ENCODE results near the gene ZFYVE21. TPM values are rescaled to one million over a fixed set of nuclear protein-coding genes. Genes with fewer than 3 reads are reported as not detected.

The ZFYVE21 gene
- polyA plus RNA-seq, 5 donors = 54.1 to 69.0 (median 65.9) TPM

GRCh38 chr14:103721334-103722120 lies 5.9 kb downstream of the ZFYVE21 start:
- no peak for DNase-seq

GRCh38 chr14:103723748-103724081 lies 8.1 kb downstream of the ZFYVE21 start:
- no peak for DNase-seq

GRCh38 chr14:103724116-103724515 lies 8.5 kb downstream of the ZFYVE21 start:
- no peak for DNase-seq

GRCh38 chr14:103725001-103725682 lies 9.5 kb downstream of the ZFYVE21 start:
- DNase-seq = no peak

- DNase-seq = no peak
These were observed 10.3 kb downstream of the ZFYVE21 start for GRCh38 chr14:103725739-103726395.

- DNase-seq = no peak
These were observed 10.9 kb downstream of the ZFYVE21 start for GRCh38 chr14:103726474-103726873.

GRCh38 chr14:103727313-103727980 lies 11.8 kb downstream of the ZFYVE21 start:
- no peak for DNase-seq

GRCh38 chr14:103728141-103728540 lies 12.5 kb downstream of the ZFYVE21 start:
- DNase-seq = no peak

- DNase-seq = peak in 1 of 2 donors; percentile 24
These were observed 13.1 kb downstream of the ZFYVE21 start for GRCh38 chr14:103728721-103729120.

- no peak for DNase-seq
These were observed 14.2 kb downstream of the ZFYVE21 start for GRCh38 chr14:103729496-103730448.

- no peak for DNase-seq
These were observed 15.0 kb downstream of the ZFYVE21 start for GRCh38 chr14:103730490-103731035.

GRCh38 chr14:103731481-103731880 lies 15.9 kb downstream of the ZFYVE21 start:
- DNase-seq = no peak

- no peak for DNase-seq
These were observed 16.6 kb downstream of the ZFYVE21 start for GRCh38 chr14:103731916-103732867.

GRCh38 chr14:103732868-103733620 lies 17.4 kb downstream of the ZFYVE21 start:
- no peak for DNase-seq

GRCh38 chr14:103733651-103734050 lies 18.0 kb downstream of the ZFYVE21 start:
- DNase-seq = no peak

- DNase-seq = no peak
These were observed 18.7 kb downstream of the ZFYVE21 start for GRCh38 chr14:103734081-103734888.

- no peak for DNase-seq
These were observed 19.4 kb downstream of the ZFYVE21 start for GRCh38 chr14:103735022-103735421.

- no peak for DNase-seq
These were observed 19.8 kb downstream of the ZFYVE21 start for GRCh38 chr14:103735439-103735814.

Data from right lung (tissue), 5 donors.